Measurements from ENCODE around the gene MCTP1. TPM values are rescaled to one million over a fixed set of nuclear protein-coding genes. Genes with fewer than 3 reads are reported as not detected.

Gene MCTP1
- total RNA-seq, 1 experiment from 2014 or later: 0.44 TPM

GRCh38 chr5:95283761-95284571, 928 bp downstream of the MCTP1 start:
- H3K4me3 ChIP-seq (replicated peaks in 1 of 2; ENCODE audit: low read depth in 1 of 2, low read length in 2 of 2): peak overlapping the region; percentile 43 to 57
- H3K79me2 ChIP-seq (ENCODE audit: insufficient read depth, low read length): no peaks in the 10 kb centered on the region
- peaks cover 5 to 25% of the 10 kb centered on the region in 2 experiments; a peak in 2 of 4 replicates for H3K4me1 ChIP-seq (ENCODE audit: control insufficient read depth in 1 of 2, insufficient read depth in 2 of 2, low read length in 2 of 2)
- DNase-seq (ENCODE audit: low read depth, low spot score) (no peak), ATAC-seq (peak; percentile 63)
- no peak overlapping the region for H2AFZ ChIP-seq (ENCODE audit: low read depth, low read length, poor library complexity, severe bottlenecking)
- H3K27me3 ChIP-seq (ENCODE audit: insufficient read depth, low read length): no peaks in the 10 kb centered on the region
- H3K9ac ChIP-seq (ENCODE audit: low read length): no peak overlapping the region
- BruUV-seq (replicated peaks): no TSS peak
- H3K27ac ChIP-seq (ENCODE audit: low read depth, low read length): no peak overlapping the region; the same call in 1 of the 2 replicates
- no peak for TF ChIP-seq EZH2phosphoT487 (IDR thresholded peaks at IDR 0.05; ENCODE audit: borderline replicate concordance)
- no peak for TF ChIP-seq YY1 (IDR thresholded peaks at IDR 0.05; ENCODE audit: extremely low read depth, insufficient replicate concordance, low read depth, low read length)
- no peak for TF ChIP-seq MAX (IDR thresholded peaks at IDR 0.05)
- peak; percentile 12 to 33 (median 17); a peak in 3 of 6 replicates for TF ChIP-seq CTCF (IDR thresholded peaks at IDR 0.05 in 2 of 3, conservative IDR thresholded peaks at IDR 0.05 in 1 of 3; ENCODE audit: borderline replicate concordance in 1 of 3, insufficient read depth in 1 of 3, low read depth in 2 of 3, low read length in 2 of 3)
- peak; percentile 34; the same call in 1 of the 2 replicates for TF ChIP-seq RAD21 (IDR thresholded peaks at IDR 0.05; ENCODE audit: low read depth)
- TF ChIP-seq ATF3 (IDR thresholded peaks at IDR 0.05): no peak
- TF ChIP-seq SRF (IDR thresholded peaks at IDR 0.05; ENCODE audit: low read depth): no peak
- TF ChIP-seq SIN3A (IDR thresholded peaks at IDR 0.05; ENCODE audit: low read depth): peak; percentile 29; the same call in 1 of the 2 replicates
- no peak for TF ChIP-seq EGR1 (IDR thresholded peaks at IDR 0.05; ENCODE audit: low read depth)
- H3K36me3 ChIP-seq (ENCODE audit: control insufficient read depth in 1 of 2, insufficient read depth in 2 of 2, low read length in 2 of 2): no peaks in the 10 kb centered on the region
- intact Hi-C loops (cut with micrococcal nuclease): loop anchor here (2.0 to 10.0 kb wide), 2 partner anchors 271 to 561 kb away; partner anchors contain the start of genes ARSK and SKIC3
- H3K4me2 ChIP-seq (ENCODE audit: low read length): peak overlapping the region; percentile 75
- RAD21 ChIA-PET (ENCODE audit: low non-redundant PET in 1 of 2, low total read pairs in 2 of 2, uncharacterized antibody in 2 of 2, unreplicated experiment in 2 of 2): no interaction called here
- CTCF ChIA-PET: no interaction called here
- H4K20me1 ChIP-seq (ENCODE audit: insufficient read depth): no peaks in the 10 kb centered on the region
- POLR2A ChIA-PET: no interaction called here
- no peaks in the 10 kb centered on the region for H3K9me3 ChIP-seq (ENCODE audit: control insufficient read depth in 1 of 2, insufficient read depth in 1 of 2, low read depth in 1 of 2, low read length in 2 of 2)
- H3K9me2 ChIP-seq (ENCODE audit: insufficient read depth): no peaks in the 10 kb centered on the region

Data from HCT116 (cell line).